GM18951 (cell line): ENCODE measurements around the gene COG3.

Experiments
- POLR2A ChIP-seq: IDR thresholded peaks from 4 replicates; pipeline ENCODE4 v1.6.1; 2011; ENCODE audit warnings: mild to moderate bottlenecking; ENCODE audit not compliant: insufficient read length, insufficient read depth; ENCODE audit errors: extremely low read depth
- in situ Hi-C: fragments of 300-500 bp; cut with MboI; formaldehyde crosslinking; loops from one replicate; pipeline ENCODE4 v1.12.0; 2022; ENCODE audit warnings: low sequenced_read_pairs, mixed read lengths, inconsistent platforms; ENCODE audit not compliant: unreplicated experiment

The COG3 gene

DNA sequence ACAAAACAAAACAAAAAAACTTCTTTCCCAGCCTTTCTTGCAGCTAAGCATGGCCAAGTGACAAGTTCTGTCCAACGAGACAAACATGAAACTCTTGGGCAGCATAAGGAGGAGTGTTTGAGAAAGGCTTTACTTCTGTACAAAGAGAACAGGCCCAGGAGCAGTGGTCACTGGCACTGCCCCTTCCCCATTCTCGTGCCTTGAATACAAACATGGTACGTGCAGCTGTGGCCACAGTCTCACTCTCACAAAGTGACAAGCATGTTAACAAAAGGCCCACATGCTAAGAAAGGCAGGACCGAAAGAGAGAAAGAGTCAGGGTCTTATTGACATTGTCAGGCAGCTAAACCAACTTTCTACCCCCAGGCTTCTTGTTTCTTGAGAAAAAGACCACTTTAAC, 26.8 kb upstream of the COG3 start:
- in situ Hi-C loops, result no loop called here
- no peak for TF ChIP-seq POLR2A

DNA sequence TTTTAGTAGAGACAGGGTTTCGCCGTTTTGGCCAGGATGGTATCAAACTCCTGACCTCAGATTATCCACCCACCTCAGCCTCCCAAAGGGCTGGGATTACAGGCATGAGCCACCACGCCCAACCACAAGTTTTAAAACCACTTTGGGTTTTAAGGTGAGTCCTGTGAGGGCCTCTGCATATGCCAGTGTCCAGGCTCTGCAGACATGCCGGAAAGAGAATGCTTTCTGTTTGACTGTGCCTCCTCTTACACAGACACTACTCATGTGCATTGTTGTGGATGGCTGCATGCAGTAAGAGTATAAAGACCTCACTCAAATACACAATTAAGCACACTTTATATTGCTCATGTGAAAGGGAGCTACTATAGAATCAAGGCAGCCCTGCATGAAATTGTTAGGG, 25.7 kb upstream of the COG3 start:
- no peak for TF ChIP-seq POLR2A
- in situ Hi-C loops, result no loop called here

DNA sequence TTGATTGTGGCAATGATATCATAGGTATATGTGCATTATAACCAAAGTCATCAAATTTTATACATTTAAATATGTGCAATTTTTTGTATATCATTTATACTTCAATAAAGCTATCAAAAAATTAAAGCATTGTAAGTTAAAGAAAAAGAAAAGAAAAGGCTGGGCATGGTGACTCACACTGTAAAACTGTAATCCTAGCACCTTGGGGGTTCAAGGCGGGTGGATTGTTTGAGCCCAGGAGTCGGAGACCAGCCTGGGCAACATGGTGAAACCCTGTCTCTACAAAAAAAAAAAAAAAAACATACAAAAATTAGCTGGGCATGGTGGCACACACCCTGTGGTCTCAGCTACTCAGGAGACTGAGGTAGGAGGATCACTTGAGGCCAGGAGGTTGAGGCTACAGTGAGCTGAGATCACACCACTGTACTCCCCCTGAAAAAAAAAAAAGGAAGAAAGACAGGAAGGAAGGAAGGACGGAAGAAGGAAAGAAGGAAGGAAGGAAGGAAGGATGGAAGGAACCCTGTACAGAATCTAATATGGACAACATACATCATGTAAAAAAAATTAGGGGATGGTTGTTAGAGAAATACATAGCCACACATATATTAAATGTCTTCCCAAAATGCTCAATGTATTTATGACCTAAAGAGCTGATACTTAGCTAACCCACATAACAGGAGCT, 24.8 kb upstream of the COG3 start:
- in situ Hi-C loops, result no loop called here
- TF ChIP-seq POLR2A, result no peak

DNA sequence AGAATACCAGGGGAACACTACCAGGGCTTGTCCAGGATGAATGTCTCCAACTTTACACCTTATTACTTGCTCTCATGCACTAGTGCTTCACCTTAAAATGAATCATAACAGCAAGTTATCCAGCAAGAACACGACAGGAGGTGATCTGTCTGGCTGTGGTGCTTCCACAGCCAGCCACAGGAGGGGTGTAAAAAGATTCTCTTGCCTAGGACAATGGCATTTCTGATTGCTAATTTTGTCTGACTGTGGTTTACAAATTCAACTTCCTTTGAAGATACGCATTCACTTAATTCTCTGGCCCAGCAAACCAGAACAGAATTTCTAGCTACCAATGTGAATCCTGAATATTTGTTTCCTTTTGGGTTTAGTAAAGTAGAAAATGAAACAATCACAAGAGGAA, 23.1 kb upstream of the COG3 start:
- in situ Hi-C loops, result no loop called here
- TF ChIP-seq POLR2A, result no peak

DNA sequence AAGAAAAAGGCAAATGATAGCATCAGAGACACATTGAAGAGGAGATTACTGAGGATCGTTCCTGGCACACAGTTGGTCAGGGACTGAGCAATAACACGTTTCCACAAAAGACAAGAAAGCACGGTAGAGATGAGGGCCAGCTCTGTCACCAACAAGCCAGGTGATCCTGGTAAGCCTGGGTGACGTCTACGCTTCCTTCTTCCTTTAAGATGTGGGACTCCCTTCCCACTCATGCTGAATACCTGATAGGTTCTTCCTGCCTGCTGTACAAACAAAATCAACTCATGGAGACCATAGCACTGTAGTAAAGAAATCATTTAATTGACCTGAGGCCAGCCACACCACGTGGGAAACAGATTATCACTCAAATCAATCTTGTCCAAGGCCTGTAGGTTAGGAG, 19.7 kb upstream of the COG3 start:
- TF ChIP-seq POLR2A, result no peak
- in situ Hi-C loops, result no loop called here

DNA sequence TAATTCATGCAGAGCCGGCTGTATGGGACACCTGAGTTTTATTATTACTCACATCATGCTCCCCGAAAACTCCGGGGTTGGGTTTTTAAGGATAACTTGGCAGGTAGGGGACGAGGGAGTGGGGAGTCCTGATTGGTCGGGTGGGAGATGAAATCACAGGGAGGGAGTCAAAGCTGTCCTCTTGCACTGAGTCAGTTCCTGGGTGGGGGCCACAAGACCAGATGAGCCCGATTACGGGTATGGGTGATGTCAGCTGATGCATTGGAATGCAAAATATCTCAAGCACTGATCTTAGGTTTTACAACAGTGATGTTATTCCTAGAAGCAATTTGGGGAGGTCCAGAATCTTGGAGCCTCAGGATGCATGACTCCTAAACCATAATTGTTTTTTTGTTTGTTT, 18.6 kb upstream of the COG3 start:
- TF ChIP-seq POLR2A, result no peak
- in situ Hi-C loops, result no loop called here

DNA sequence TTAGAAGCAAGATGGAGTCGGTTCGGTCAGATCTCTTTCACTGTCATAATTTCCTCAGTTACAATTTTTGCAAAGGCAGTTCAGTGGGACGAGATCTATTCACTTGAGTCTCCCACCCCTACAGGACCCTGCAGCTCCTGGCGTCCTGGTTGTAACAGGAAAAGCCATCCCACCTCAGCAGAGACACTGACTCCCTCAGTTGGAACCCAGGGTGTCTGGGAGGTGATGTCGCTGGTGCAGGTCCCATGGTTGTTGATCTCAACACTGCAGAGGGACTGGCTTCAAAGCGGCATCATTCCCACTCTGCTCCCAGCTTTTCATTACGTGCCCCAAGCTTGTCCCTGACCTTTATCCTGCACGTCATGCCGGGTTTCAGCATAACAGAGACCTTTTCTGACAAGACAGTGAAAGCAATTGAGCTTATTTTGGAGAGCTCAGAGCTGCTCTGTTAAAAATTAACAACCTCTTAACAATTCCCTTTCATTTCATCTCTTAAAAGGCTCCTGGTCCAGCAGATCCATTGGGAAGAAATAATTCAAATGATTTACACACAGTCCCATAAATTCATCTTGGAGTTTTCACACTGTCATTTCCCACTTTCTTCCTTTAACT, 17.6 kb upstream of the COG3 start:
- no peak for TF ChIP-seq POLR2A
- in situ Hi-C loops, result no loop called here

DNA sequence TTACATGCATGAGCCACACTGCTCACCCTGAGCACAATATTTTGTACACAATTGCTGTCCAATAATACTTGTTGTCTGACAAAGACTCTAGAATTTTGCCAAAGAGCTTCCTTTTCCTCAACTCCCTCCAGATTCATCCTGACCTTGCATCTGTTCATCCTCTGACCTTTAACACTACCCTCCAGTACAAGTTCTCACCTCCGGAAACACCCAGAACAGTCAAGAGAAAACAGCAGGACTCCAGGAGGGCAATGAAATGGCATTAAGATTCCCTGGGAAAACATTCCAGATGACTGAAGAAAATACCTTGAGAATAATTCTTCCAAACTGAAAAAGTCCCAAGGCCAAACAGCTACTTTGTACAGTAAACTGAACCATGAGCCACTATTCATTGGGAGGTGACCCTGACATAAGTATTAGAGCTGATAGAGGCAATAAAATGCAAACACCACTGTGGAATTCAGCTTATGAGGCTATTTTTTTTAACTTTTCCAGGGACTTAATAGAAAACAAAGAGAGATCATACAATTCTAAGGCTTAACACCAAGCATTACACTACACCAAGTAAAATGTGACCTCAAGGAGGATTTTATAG, 15.7 kb upstream of the COG3 start:
- in situ Hi-C loops, result no loop called here
- TF ChIP-seq POLR2A, result no peak

DNA sequence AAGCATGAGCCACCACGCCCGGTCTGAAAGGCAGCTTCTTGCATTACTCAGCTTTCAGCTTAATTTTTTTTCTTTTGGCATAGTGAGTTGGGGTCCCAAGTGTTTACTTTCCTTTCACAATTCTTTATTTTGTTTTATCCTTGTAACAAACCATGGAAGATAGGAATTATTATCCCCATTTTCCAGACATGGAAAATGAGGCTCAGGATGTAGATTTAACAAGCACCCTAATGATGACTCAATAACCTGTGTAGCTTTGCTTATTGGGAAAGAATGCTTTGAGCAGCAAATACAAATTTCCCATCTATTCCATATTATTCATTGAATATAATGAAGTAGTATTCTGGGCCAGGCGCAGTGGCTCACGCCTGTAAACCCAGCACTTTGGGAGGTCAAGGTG, 13.5 kb upstream of the COG3 start:
- TF ChIP-seq POLR2A, result no peak
- in situ Hi-C loops, result no loop called here

DNA sequence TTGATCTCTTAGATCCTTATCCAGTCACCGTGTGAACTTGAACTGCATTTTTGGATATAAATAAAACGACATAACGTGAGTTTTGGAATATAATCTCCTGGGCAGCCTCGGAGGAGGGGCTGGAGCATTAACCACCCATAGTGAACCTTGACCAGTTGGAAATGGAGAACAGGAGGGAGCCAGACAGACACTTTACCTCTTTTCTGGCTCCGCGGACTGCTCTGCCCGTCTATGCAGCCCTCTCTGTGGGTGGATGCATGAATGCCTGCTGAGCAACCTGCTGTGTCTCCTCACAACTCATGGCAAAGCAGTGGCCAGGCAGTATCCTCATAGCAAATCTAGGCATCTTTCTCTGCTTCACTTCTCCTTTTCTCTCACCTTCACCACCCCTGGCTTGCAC, 10.5 kb upstream of the COG3 start:
- TF ChIP-seq POLR2A, result no peak
- in situ Hi-C loops, result no loop called here

DNA sequence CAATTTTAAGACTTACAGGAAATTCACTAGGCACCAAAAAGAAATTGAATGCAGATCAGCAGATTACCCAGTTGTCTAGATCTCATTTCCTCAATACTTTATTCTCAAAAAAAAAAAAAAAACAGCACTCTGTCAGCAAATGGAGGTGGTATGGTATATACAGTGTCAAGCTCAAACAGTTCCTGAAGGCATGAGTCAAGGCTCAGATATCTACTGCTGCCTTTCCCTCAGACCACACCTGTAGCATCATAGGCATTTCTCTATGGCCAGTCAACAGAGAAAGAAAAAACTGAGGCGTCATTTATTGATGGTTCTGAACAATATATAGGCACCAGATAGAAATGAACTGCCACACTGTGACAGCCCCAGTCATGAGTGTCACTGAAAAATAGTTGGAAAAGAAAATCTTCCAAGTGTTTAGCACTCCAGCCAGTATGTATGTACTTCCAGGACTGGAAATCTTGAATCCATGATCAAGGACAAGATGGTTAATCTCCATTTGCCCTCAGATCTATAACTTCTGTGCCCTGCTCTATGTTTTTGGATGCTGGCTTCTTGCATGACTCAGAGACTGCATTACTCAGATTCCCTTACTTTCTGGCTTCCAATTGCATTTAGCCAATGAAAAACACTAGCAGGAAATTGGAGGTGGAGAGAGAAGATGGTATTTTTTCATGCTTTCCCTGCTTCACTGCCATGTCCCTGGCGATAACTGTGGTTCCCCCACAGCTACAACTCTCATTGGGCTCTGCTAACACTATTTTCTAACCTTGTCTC, 8.4 kb upstream of the COG3 start:
- no peak for TF ChIP-seq POLR2A
- in situ Hi-C loops, result no loop called here

DNA sequence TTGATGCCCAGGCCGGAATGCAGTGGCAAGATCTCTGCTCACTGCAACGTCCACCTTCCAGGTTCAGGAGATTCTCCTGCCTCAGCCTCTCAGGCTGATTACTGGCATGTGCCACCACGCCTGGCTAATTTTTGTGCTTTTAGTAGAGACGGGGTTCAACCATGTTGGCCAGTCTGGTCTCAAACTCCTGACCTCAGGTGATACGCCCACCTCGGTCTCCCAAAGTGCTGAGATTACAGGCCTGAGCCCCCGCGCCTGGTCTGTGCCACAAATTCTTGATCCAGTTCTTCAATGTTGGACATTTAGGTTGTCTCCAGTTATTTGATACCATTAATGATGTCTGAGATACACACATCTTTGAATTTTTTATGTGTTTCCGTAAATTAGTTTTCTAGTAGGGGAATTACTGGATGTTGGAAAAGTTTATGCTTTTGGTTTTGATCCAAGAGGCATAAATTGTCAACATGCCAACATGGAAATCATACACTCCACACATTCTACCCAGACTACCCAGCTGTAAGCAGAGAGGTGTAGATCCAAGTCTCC, 525 bp upstream of the COG3 start:
- TF ChIP-seq POLR2A, result no peak
- in situ Hi-C loops, result no loop called here

DNA sequence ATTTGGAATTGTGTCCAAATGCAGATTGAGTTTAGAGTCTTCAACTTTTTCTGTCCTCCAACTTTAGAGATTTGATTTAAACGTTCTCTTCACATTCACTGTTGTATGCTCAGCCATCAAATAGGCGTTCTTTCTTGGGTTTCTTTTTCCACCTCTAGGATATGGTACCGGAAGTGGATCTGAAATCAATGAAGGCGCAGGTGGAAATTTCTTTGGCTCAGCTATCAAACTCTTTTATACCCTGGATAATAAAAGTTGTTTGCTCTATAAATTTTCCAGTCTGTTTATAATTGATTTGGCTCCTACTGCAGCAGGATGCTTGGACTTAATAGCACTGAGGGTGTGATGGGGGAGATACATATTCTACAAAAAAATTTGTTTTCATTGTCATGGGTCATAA, 1.6 kb downstream of the COG3 start:
- TF ChIP-seq POLR2A, result no peak
- in situ Hi-C loops, result no loop called here

DNA sequence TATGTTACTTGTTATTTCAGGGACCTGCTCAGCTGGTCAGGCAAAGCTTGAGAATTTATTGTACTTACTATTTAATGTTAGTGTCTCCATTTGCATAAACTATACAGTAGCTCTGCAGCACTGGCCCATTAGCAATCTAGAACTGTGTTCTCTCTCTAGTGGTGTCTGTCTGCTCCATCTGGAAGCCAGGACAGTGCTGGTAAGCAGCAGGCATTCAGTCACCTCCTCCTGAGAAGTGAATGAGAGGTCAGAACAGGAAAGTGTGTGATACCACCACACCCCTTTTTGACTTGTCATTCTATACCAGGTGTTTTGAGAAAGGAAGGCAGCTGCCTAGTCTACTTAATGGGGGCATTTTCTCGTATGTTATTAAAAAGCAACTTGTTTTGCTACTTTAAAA, 3.9 kb downstream of the COG3 start:
- TF ChIP-seq POLR2A, result no peak
- in situ Hi-C loops, result no loop called here

DNA sequence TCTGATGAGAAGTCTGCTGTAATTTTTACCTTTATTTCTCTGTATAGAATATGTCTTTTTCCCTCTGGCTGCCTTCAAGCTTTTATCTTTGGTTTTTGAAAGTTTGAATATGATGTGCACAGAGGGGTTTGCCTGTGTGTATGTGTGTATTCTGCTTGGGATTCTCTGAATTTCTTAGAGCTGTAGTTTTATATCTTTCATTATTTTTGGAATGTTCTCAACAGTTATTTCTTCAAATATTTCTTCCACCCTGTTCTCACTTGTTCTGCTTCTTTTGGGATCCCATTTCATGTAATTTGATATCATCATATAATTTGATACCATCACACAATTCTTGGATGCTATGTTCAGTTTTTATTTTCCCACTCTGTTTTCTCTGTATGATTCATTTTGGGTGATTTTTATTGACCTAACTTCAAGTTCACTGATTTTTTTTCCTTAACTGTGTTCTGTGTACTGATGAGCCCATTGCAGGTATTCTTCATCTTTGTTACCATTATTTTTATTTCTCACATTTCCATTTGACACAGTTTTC, 7.5 kb downstream of the COG3 start:
- in situ Hi-C loops, result no loop called here

More for the DNA sequence above, 7.5 kb downstream of the COG3 start:
- TF ChIP-seq POLR2A, result no peak
